Stimulated activated naive CD8-positive, alpha-beta T cell treated with anti-CD3 and anti-CD28 coated beads, Interleukin-15, Interleukin-2, amounts not matched to agents 100 ng/mL and 50 ng/mL, for 24 hours (primary cell): ENCODE measurements around the gene OPA3.
"Not testable (repeated sequence)": the region's sequence is repeated elsewhere in the genome, so short reads cannot be mapped to it uniquely, and the experiment has no call there.

Experiments used
- H3K27ac Mint-ChIP-seq: one replicate; pipeline ENCODE4 v1.8.0; 2021; ENCODE audit warnings: mild to moderate bottlenecking, mixed read lengths
- H3K27me3 Mint-ChIP-seq: one replicate; pipeline ENCODE4 v1.8.0; 2021; ENCODE audit warnings: mixed read lengths
- H3K36me3 Mint-ChIP-seq: one replicate; pipeline ENCODE4 v1.8.0; 2021; ENCODE audit warnings: low read depth, mixed read lengths
- H3K4me1 Mint-ChIP-seq: one replicate; pipeline ENCODE4 v1.8.0; 2021; ENCODE audit warnings: low read depth, mixed read lengths
- H3K4me3 Mint-ChIP-seq: one replicate; pipeline ENCODE4 v1.8.0; 2021; ENCODE audit warnings: mild to moderate bottlenecking, mixed read lengths
- H3K9me3 Mint-ChIP-seq: one replicate; pipeline ENCODE4 v1.8.0; 2021; ENCODE audit warnings: mixed read lengths

Gene OPA3

DNA sequence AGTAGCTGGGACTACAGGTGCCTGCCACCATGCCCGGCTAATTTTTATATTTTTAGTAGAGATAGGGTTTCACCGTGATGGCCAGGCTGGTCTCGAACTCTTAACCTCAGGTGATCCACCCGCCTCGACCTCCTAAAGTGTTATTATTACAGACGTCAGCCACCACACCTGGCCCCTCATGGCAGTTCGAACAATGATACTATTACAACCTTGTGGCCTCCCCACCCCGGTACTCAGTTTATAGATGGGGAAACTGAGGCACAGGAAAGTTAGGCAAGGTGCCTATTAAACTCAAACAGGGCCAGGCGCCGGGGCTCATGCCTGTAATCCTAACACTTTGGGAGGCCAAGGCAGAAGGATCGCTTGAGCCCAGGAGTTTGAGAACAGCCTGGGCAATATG, 74.2 kb downstream of the OPA3 start:
- H3K9me3 Mint-ChIP-seq, H3K27me3 Mint-ChIP-seq: not testable (repeated sequence)
- peaks cover 24% of the 10 kb centered on the region for H3K36me3 Mint-ChIP-seq
- H3K4me1 Mint-ChIP-seq, result peaks cover 70% of the 10 kb centered on the region
- peak overlapping the region; percentile 97 for H3K4me3 Mint-ChIP-seq
- H3K27ac Mint-ChIP-seq, result peak overlapping the region; percentile 92

DNA sequence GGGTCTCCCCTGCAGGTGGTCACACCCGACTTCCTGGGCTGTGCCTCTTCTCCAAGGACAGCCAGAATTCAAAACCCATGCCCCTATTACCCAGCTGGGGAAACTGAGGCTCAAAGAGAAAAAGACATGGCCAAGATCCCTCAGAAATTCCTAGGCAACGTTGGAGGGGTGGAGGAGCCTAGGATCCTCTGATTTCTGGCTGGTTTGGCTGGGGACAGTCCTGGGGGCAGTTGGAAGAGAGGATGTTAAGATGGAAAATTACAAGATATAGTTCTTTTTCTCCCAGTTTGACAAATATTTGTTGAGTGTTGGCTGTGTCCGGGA, 74.9 kb downstream of the OPA3 start:
- H3K36me3 Mint-ChIP-seq, result peaks cover 24% of the 10 kb centered on the region
- peak overlapping the region; percentile 97 for H3K4me3 Mint-ChIP-seq
- H3K27me3 Mint-ChIP-seq, result no peaks in the 10 kb centered on the region
- peaks cover 70% of the 10 kb centered on the region for H3K4me1 Mint-ChIP-seq
- peak overlapping the region; percentile 92 for H3K27ac Mint-ChIP-seq
- H3K9me3 Mint-ChIP-seq, result no peaks in the 10 kb centered on the region

DNA sequence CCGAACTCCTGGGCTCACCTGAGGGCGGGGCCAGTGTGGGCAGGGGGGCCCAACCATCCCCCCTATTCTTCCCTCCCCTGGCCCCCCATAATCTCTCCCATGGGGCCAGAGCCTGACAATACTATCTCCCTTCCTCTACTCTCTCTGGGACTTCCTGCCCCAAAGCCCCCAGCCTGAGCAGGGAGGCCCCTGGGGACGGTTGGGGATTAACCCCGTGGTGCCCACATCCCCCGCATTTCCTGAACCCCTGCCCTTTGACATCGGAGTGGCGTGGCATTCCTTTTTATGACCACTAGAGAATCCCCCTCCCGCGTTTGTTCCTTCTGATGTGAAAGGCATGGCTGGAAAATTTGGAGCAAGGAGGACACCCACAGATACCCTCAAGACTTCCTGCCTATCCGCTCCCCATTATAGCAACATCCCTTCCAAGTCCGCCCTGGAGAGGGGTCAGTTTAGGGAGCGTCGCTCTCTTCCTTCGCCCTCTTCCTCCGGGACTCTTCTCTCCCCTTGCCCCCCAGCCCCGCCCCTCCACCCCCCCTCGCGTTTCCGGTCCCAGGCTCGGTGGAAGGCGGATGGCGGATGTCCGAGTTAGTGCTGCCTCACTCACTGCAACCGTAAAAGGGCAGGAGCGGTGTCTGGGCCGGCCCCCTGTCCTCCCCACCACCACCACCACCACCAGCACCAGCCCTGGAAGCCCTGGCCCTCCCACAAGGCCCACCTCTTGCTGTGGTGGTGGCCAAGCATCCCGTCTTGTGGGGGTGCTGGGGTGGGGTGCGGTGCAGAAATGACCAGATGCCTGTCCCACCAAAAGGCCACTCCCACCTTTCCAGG, 75.5 kb downstream of the OPA3 start:
- Mint-ChIP-seq H3K27me3 (no peaks in the 10 kb centered on the region), H3K4me3 (peak overlapping the region; percentile 97), H3K4me1 (peaks cover 64% of the 10 kb centered on the region), H3K9me3 (no peaks in the 10 kb centered on the region), H3K27ac (peak overlapping the region; percentile 92), H3K36me3 (peaks cover 23% of the 10 kb centered on the region)

- H3K4me1 Mint-ChIP-seq, result peaks cover 58% of the 10 kb centered on the region
- H3K27ac Mint-ChIP-seq, result peak overlapping the region; percentile 63
- H3K9me3 Mint-ChIP-seq, result no peaks in the 10 kb centered on the region
- H3K4me3 Mint-ChIP-seq, result peak overlapping the region; percentile 97
- no peaks in the 10 kb centered on the region for H3K27me3 Mint-ChIP-seq
- peaks cover 18% of the 10 kb centered on the region for H3K36me3 Mint-ChIP-seq
Observed at GRCh38 chr19:45508417-45508860, 76.2 kb downstream of the OPA3 start.

DNA sequence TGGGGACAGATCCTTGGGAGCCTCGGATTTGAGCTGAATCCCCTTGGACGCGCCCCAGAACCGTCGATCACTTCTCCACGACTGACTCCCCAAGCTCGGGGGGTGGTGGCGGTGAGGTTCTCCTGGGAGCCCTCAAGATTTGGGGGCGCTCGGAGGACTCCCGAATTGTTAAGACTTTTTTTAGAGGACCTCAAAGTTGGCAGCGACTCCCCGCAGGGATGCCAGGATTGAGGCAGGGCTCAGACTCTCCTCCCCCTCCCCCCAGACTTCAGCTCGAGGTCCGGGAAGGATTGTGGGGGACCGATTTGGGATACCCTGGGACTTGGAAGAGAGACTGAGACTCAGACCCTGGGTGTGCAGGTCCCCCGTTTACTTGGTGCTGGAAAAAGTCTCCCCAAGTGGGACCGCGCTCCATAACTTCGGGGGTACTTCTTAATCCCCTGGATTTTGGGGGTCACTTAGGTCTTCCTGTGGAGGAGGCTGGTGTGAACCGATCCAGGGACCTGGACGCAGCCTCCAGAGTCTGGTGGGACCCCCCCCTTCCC, 76.7 kb downstream of the OPA3 start:
- peaks cover 53% of the 10 kb centered on the region for H3K4me1 Mint-ChIP-seq

DNA sequence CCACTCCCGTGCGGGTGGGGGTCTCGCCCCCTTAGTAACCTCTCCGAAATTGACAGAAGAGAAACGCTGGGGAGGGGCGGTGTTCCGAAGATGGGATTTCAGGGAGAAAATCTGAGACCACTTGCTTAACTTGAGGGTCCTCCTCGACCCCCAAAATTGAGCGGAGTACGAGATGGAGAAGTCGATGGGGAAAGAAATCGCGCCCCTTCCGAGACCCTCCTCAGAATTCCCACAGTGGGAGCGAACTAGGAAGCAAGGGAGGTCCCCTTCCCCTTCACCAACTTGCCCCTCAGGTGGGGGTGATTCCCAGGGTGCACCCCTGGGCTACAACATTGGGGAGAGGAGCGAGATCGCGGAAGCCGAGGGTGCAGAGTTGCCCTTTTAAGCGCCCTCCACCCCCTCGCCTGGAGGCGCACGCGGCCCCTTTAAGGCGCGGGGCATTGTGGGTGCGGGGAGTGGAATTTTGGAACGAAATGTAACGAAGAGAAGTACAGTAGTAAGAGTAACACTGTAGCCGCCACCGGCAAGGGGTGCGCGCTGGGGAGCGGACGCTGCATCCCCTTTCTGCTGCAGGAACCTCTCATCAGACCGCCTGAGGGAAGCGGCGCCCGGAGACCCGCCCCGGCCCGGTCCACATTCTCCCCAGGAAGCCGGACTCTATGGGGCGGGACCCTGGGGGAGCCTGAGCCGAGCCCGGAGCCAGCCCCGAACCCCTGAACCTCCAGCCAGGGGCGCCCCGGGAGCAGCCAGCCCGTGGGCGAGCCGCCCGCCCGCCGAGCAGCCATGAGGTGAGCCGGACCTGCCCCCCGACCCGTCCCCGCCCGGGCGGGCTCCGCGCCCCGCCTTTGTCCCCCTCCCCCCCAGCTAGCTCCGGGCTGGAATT, 77.4 kb downstream of the OPA3 start, which contains the start of gene VASP:
TSS of gene VASP (plus strand) at position 491 of the 883 bp plus-strand sequence. CDS start at position 784, 293 bp downstream.
- no peaks in the 10 kb centered on the region for H3K27me3 Mint-ChIP-seq
- no peaks in the 10 kb centered on the region for H3K9me3 Mint-ChIP-seq
- peaks cover 54% of the 10 kb centered on the region for H3K4me1 Mint-ChIP-seq
- peaks cover 15% of the 10 kb centered on the region for H3K36me3 Mint-ChIP-seq
- H3K27ac Mint-ChIP-seq, result peak within 1 kb of the TSS; percentile 94
- H3K4me3 Mint-ChIP-seq, result peak within 1 kb of the TSS; percentile 97

More for the DNA sequence above, 76.7 kb downstream of the OPA3 start:
- H3K36me3 Mint-ChIP-seq, result peaks cover 16% of the 10 kb centered on the region
- no peaks in the 10 kb centered on the region for H3K9me3 Mint-ChIP-seq
- H3K27ac Mint-ChIP-seq, result peak overlapping the region; percentile 63
- H3K4me3 Mint-ChIP-seq, result peak overlapping the region; percentile 97
- no peaks in the 10 kb centered on the region for H3K27me3 Mint-ChIP-seq

- peak overlapping the region; percentile 94 for H3K27ac Mint-ChIP-seq
- H3K4me3 Mint-ChIP-seq, result peak overlapping the region; percentile 97
- H3K4me1 Mint-ChIP-seq, result peaks cover 52% of the 10 kb centered on the region
- H3K36me3 Mint-ChIP-seq, result peaks cover 15% of the 10 kb centered on the region
- no peaks in the 10 kb centered on the region for H3K27me3 Mint-ChIP-seq
- no peaks in the 10 kb centered on the region for H3K9me3 Mint-ChIP-seq
Observed at GRCh38 chr19:45506246-45506988, 78.2 kb downstream of the OPA3 start.

DNA sequence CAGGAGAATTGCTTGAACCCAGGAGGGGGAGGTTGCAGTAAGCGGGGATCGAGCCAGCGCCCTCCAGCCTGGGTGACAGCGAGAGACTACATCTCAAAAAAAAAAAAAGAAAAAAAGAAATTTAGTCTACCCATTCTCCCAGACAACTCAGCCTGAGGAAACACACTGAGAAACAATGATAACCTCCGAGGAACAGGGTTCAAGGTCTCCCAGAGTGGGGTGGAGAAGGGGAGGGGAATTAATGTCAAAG, 78.7 kb downstream of the OPA3 start:
- H3K9me3 Mint-ChIP-seq, result no peaks in the 10 kb centered on the region
- peak overlapping the region; percentile 58 for H3K27ac Mint-ChIP-seq
- H3K27me3 Mint-ChIP-seq, result no peaks in the 10 kb centered on the region
- peaks cover 11% of the 10 kb centered on the region for H3K36me3 Mint-ChIP-seq
- H3K4me1 Mint-ChIP-seq, result peaks cover 50% of the 10 kb centered on the region
- H3K4me3 Mint-ChIP-seq, result peak overlapping the region; percentile 78

GRCh38 chr19:45505151-45505995, 79.2 kb downstream of the OPA3 start:
- Mint-ChIP-seq H3K27ac (peak overlapping the region; percentile 58), H3K9me3 (no peaks in the 10 kb centered on the region), H3K4me1 (peaks cover 45% of the 10 kb centered on the region), H3K27me3 (no peaks in the 10 kb centered on the region), H3K4me3 (peak overlapping the region; percentile 78), H3K36me3 (peaks cover 10% of the 10 kb centered on the region)

GRCh38 chr19:45503909-45504308, 80.7 kb downstream of the OPA3 start:
- Mint-ChIP-seq H3K4me1 (peaks cover 39% of the 10 kb centered on the region), H3K27me3 (peaks cover 6% of the 10 kb centered on the region), H3K27ac (no peak overlapping the region), H3K9me3 (no peaks in the 10 kb centered on the region), H3K4me3 (no peak overlapping the region), H3K36me3 (no peaks in the 10 kb centered on the region)

- peaks cover 50% of the 10 kb centered on the region for H3K4me1 Mint-ChIP-seq
- no peak overlapping the region for H3K27ac Mint-ChIP-seq
- H3K36me3 Mint-ChIP-seq, result no peaks in the 10 kb centered on the region
- no peak overlapping the region for H3K4me3 Mint-ChIP-seq
- H3K9me3 Mint-ChIP-seq, result no peaks in the 10 kb centered on the region
- H3K27me3 Mint-ChIP-seq, result peaks cover 6% of the 10 kb centered on the region
Observed at GRCh38 chr19:45502111-45502510, 82.5 kb downstream of the OPA3 start.

DNA sequence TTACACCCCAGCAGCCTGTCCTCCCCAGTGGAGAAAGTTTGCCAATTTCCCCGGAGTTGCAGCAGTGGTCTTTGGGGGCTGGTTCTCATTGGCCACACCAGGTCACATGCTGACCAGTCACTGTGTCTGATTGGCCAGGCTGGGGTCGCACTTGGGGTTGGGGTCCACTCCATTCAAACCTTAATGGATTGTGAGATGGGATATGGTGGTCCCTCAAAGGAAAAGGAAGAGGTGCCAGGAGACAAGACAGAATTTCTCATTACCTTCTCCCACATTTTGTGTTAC, 82.9 kb downstream of the OPA3 start:
- peaks cover 53% of the 10 kb centered on the region for H3K4me1 Mint-ChIP-seq
- H3K27ac Mint-ChIP-seq, result no peak overlapping the region
- H3K9me3 Mint-ChIP-seq, result no peaks in the 10 kb centered on the region
- no peaks in the 10 kb centered on the region for H3K36me3 Mint-ChIP-seq
- peaks cover 6% of the 10 kb centered on the region for H3K27me3 Mint-ChIP-seq
- no peak overlapping the region for H3K4me3 Mint-ChIP-seq

GRCh38 chr19:45500918-45501729, 83.5 kb downstream of the OPA3 start:
- Mint-ChIP-seq H3K9me3 (no peaks in the 10 kb centered on the region), H3K27ac (no peak overlapping the region), H3K36me3 (no peaks in the 10 kb centered on the region), H3K4me3 (no peak overlapping the region), H3K27me3 (peaks cover 6% of the 10 kb centered on the region), H3K4me1 (peaks cover 51% of the 10 kb centered on the region)
